ENCODE measurements around the gene GRM8.

GRM8 gene

GRCh38 chr7:126493801-126494200 is 758.9 kb downstream of the GRM8 start:
- Histone ChIP-seq H3K9me3 (ENCODE audit: control insufficient read depth, insufficient read depth, low read length) (no peaks in the 10 kb centered on the region), H3K27ac (ENCODE audit: low read depth, low read length) (no peak overlapping the region), H3F3A (ENCODE audit: control insufficient read depth, insufficient read depth) (no peaks in the 10 kb centered on the region), H4K20me1 (ENCODE audit: control insufficient read depth, insufficient read depth, low read depth, low read length) (no peaks in the 10 kb centered on the region), H3K79me2 (ENCODE audit: control insufficient read depth, low read length) (no peaks in the 10 kb centered on the region), H3K4me1 (ENCODE audit: control insufficient read depth, low read length) (no peaks in the 10 kb centered on the region), H3K4me2 (ENCODE audit: low read length) (no peak overlapping the region), H3K4me3 (ENCODE audit: low read length) (no peak overlapping the region), H3K36me3 (ENCODE audit: control insufficient read depth, low read length) (no peaks in the 10 kb centered on the region), H3K27me3 (ENCODE audit: control insufficient read depth, low read length) (no peaks in the 10 kb centered on the region), H3K9me2 (replicated peaks; ENCODE audit: control insufficient read depth, low read length) (no peaks in the 10 kb centered on the region; the same call in 1 of the 2 replicates)
- TF ChIP-seq CTCF (IDR thresholded peaks at IDR 0.05; ENCODE audit: low read depth, low read length, poor library complexity, severe bottlenecking) (no peak), EZH2phosphoT487 (IDR thresholded peaks at IDR 0.05; ENCODE audit: borderline replicate concordance, low read length) (no peak)

- Histone ChIP-seq H3K36me3 (ENCODE audit: control insufficient read depth, low read length) (no peaks in the 10 kb centered on the region), H3K27me3 (ENCODE audit: control insufficient read depth, low read length) (no peaks in the 10 kb centered on the region), H3K4me3 (ENCODE audit: low read length) (no peak overlapping the region), H3K4me2 (ENCODE audit: low read length) (no peak overlapping the region), H3K9me2 (replicated peaks; ENCODE audit: control insufficient read depth, low read length) (no peaks in the 10 kb centered on the region; the same call in 1 of the 2 replicates), H3K27ac (ENCODE audit: low read depth, low read length) (no peak overlapping the region), H3K9me3 (ENCODE audit: control insufficient read depth, insufficient read depth, low read length) (no peaks in the 10 kb centered on the region), H4K20me1 (ENCODE audit: control insufficient read depth, insufficient read depth, low read depth, low read length) (no peaks in the 10 kb centered on the region), H3F3A (ENCODE audit: control insufficient read depth, insufficient read depth) (no peaks in the 10 kb centered on the region), H3K79me2 (ENCODE audit: control insufficient read depth, low read length) (no peaks in the 10 kb centered on the region), H3K4me1 (ENCODE audit: control insufficient read depth, low read length) (no peaks in the 10 kb centered on the region)
- TF ChIP-seq CTCF (IDR thresholded peaks at IDR 0.05; ENCODE audit: low read depth, low read length, poor library complexity, severe bottlenecking) (no peak), EZH2phosphoT487 (IDR thresholded peaks at IDR 0.05; ENCODE audit: borderline replicate concordance, low read length) (no peak)
Observed at GRCh38 chr7:126489874-126490273, 762.9 kb downstream of the GRM8 start.

GRCh38 chr7:126487728-126488442 is 764.9 kb downstream of the GRM8 start:
- Histone ChIP-seq H3K4me3 (ENCODE audit: low read length) (no peak overlapping the region), H3K4me2 (ENCODE audit: low read length) (no peak overlapping the region), H3K4me1 (ENCODE audit: control insufficient read depth, low read length) (no peaks in the 10 kb centered on the region), H3K36me3 (ENCODE audit: control insufficient read depth, low read length) (no peaks in the 10 kb centered on the region), H4K20me1 (ENCODE audit: control insufficient read depth, insufficient read depth, low read depth, low read length) (no peaks in the 10 kb centered on the region), H3K79me2 (ENCODE audit: control insufficient read depth, low read length) (no peaks in the 10 kb centered on the region), H3K9me2 (replicated peaks; ENCODE audit: control insufficient read depth, low read length) (no peaks in the 10 kb centered on the region), H3K27ac (ENCODE audit: low read depth, low read length) (no peak overlapping the region), H3F3A (ENCODE audit: control insufficient read depth, insufficient read depth) (no peaks in the 10 kb centered on the region), H3K9me3 (ENCODE audit: control insufficient read depth, insufficient read depth, low read length) (no peaks in the 10 kb centered on the region), H3K27me3 (ENCODE audit: control insufficient read depth, low read length) (no peaks in the 10 kb centered on the region)
- TF ChIP-seq CTCF (IDR thresholded peaks at IDR 0.05; ENCODE audit: low read depth, low read length, poor library complexity, severe bottlenecking), result no peak
- no peak for TF ChIP-seq EZH2phosphoT487 (IDR thresholded peaks at IDR 0.05; ENCODE audit: borderline replicate concordance, low read length)
